GM12892 (cell line): Measurements from ENCODE around the gene ENDOD1.
A peak's percentile ranks its signal among the peaks of the same experiment; 100 is the strongest.

ENCODE experiments used
- DNase-seq: peaks from one replicate; pipeline ENCODE4 v3.0.0; 2011; ENCODE audit not compliant: insufficient read length
- FAIRE-seq: peaks from 2 replicates; lab custom pipeline; 2011; peaks lifted over from hg19 to GRCh38; lab: Jason Lieb, UNC
- POLR2A ChIP-seq: IDR thresholded peaks from 2 replicates; pipeline ENCODE4 v1.6.1; 2011; ENCODE audit warnings: low read depth, low read length, control low read depth
- POLR2AphosphoS5 ChIP-seq: IDR thresholded peaks from 2 replicates; pipeline ENCODE4 v1.6.1; 2011; ENCODE audit warnings: low read depth, low read length, control low read depth
- TAF1 ChIP-seq: IDR thresholded peaks from 2 replicates; pipeline ENCODE4 v1.6.1; 2011; ENCODE audit warnings: low read depth, mild to moderate bottlenecking, control low read depth, low read length, borderline replicate concordance

Gene ENDOD1

GRCh38 chr11:95081010-95081409 lies 8.6 kb upstream of the ENDOD1 start:
- TF ChIP-seq POLR2AphosphoS5 (no peak), POLR2A (no peak), TAF1 (no peak)
- DNase-seq (no peak), FAIRE-seq (no peak)

- DNase-seq (no peak), FAIRE-seq (no peak)
- TF ChIP-seq TAF1 (no peak), POLR2A (no peak), POLR2AphosphoS5 (no peak)
These were observed 8.2 kb upstream of the ENDOD1 start for GRCh38 chr11:95081412-95081811.

GRCh38 chr11:95082576-95083001 lies 7.1 kb upstream of the ENDOD1 start:
- no peak for TF ChIP-seq TAF1
- no peak for TF ChIP-seq POLR2A
- no peak for TF ChIP-seq POLR2AphosphoS5
- DNase-seq (no peak), FAIRE-seq (no peak)

GRCh38 chr11:95084509-95084908 lies 5.1 kb upstream of the ENDOD1 start:
- TF ChIP-seq TAF1 = no peak
- TF ChIP-seq POLR2A = no peak
- FAIRE-seq (peak; percentile 73), DNase-seq (no peak)

- no peak for DNase-seq
- FAIRE-seq = no peak
- TF ChIP-seq POLR2AphosphoS5 (no peak), POLR2A (no peak), TAF1 (no peak)
These were observed 4.4 kb upstream of the ENDOD1 start for GRCh38 chr11:95085117-95085816.

- TF ChIP-seq TAF1 (no peak), POLR2A (no peak), POLR2AphosphoS5 (no peak)
- DNase-seq = no peak
- FAIRE-seq = no peak
These were observed 3.5 kb upstream of the ENDOD1 start for GRCh38 chr11:95086151-95086550.

- FAIRE-seq (no peak), DNase-seq (no peak)
These were observed 2.6 kb upstream of the ENDOD1 start for GRCh38 chr11:95086836-95087570.

GRCh38 chr11:95088946-95089619 lies 563 bp upstream of the ENDOD1 start:
- DNase-seq (no peak), FAIRE-seq (peak; percentile 86)
- TF ChIP-seq TAF1 = no peak
- TF ChIP-seq POLR2AphosphoS5 = no peak
- no peak for TF ChIP-seq POLR2A

More at GRCh38 chr11:95086836-95087570, 2.6 kb upstream of the ENDOD1 start:
- TF ChIP-seq TAF1 = no peak

- TF ChIP-seq POLR2AphosphoS5 = no peak
- no peak for TF ChIP-seq POLR2A
- no peak for TF ChIP-seq TAF1
- FAIRE-seq = no peak
- DNase-seq = no peak
These were observed 2.1 kb downstream of the ENDOD1 start for GRCh38 chr11:95091663-95092180.

GRCh38 chr11:95092549-95093324 lies 3.1 kb downstream of the ENDOD1 start:
- no peak for DNase-seq
- FAIRE-seq = no peak
- TF ChIP-seq POLR2A (no peak), POLR2AphosphoS5 (no peak), TAF1 (no peak)

GRCh38 chr11:95093548-95093947 lies 3.9 kb downstream of the ENDOD1 start:
- peak; percentile 86 for FAIRE-seq
- DNase-seq = no peak
- TF ChIP-seq POLR2AphosphoS5 = no peak
- no peak for TF ChIP-seq TAF1
- no peak for TF ChIP-seq POLR2A
